ENCODE results near the gene NCBP2L.

GRCh38 chrX:107741404-107741790 lies 36.1 kb upstream of the NCBP2L start:
- no peak for TF ChIP-seq EZH2phosphoT487 (IDR thresholded peaks at IDR 0.05; ENCODE audit: borderline replicate concordance, low read depth, low read length)
- no peak for TF ChIP-seq CTCF (conservative IDR thresholded peaks at IDR 0.05; ENCODE audit: low read length)
